ENCODE measurements around the gene SLC41A1.
"Not testable (repeated sequence)": the region's sequence is repeated elsewhere in the genome, so short reads cannot be mapped to it uniquely, and the experiment has no call there.

Gene SLC41A1

DNA sequence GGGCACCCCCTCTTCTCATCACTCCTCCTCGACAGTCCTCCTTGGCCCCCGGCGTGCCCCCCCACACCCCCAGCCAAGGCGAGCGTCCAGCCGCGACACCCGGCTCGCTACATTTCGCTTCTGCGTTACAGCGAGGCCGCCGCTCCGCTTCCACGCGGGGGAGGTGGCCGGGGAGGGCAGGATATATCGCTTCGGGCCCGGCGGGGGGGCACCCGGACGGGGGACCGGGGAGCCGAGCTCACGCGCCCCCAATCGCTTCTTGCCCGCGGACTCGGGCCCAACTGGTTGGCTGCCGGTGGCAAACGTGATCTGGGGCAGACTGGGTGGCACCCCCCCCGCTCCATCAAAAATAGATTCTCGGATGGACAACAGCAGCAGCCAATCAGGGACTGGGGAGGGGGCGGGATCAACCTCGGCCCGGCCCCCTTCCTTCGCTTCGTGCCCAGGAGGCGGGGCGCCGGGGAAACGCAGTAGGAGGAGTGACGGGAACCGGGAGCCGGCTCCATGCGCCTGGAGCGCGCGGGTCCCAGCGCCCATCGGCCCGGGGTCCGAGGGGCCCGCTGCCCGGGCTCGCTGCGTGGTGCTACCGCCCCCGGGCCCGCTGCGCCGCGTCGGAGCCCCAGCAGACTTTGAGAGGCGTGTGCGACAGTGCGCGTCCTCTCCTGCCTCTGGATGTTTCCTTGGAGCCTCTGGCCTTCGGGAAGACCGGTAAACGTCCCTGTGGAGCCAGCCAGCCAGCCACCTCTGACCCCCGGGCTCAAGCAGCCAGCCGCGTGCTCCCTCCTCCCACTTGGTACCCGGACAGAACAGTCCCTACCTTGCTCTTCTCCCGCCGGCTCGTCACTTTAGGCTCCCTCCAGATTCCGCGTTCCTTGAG is at the start of gene SLC41A1:
SLC41A1 (minus strand) TSS at position 321 of the 877 bp plus-strand sequence. CDS start 2,757 bp downstream, outside the sequence.
- DNase-seq (ENCODE audit: low spot score), result peak; percentile 91

GRCh38 chr1:205861540-205861939 is 48.5 kb upstream of the SLC41A1 start:
- DNase-seq (ENCODE audit: low spot score), result no peak

DNA sequence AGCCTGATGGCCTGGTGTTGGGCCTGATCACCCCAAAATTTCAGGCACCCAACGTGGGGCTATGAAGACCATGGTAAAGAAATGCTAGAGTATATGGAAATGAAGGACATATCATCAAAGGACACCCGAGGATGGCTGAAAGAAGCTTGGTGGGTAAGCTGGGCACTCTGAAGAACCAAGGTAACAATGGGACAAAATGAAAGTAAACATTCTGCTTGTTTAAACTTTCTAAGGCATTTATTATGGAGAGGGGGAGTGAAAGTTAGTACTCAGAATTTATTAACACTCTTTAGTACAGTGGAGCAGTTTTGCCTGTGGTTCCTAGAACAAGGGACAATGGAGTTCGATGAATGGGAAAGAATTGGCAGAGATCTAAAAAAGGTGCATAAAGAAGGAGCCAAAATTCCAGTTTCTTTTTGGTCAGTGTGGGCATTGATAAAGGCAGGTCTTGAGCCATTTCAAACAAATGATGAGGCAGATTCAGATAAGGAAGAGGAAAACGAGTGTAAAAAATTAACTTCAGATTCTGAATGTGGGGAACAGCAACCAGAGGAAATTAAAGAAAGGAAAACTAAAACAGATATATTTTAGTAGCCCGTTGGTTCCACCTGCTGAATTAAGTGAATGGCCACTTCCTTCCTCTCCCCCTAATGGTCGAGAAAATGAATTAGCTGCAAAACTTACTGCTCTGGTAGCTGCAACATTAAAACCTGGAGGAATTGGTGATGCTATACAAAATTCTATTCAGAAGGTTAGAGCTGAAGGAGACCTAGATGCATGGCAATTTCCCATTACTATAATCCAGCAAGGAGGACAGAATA is 45.4 kb upstream of the SLC41A1 start:
- no peak for DNase-seq (ENCODE audit: low spot score)

DNA sequence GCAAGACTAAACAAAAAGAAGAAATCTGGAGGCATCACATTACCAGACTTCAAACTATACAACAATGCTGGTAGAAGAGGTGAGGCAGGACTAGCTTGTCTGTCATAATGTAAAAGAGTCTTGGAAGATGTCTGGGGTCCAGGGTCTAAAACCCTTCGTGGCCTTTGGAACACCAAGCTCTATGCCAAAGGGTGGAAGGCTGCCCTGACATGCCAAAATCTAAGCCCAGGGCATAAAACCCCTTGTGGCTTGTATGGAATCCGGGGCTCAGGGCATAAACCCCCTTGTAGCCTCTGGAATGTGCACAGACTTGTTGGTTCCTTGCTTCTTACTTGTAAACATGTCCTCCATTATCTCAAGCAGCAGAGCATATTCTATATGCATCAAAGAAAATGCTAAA is 44.5 kb upstream of the SLC41A1 start:
- DNase-seq (ENCODE audit: low spot score), result not testable (repeated sequence)

- no peak for DNase-seq (ENCODE audit: low spot score)
Measured at GRCh38 chr1:205856433-205856832, 43.4 kb upstream of the SLC41A1 start.

DNA sequence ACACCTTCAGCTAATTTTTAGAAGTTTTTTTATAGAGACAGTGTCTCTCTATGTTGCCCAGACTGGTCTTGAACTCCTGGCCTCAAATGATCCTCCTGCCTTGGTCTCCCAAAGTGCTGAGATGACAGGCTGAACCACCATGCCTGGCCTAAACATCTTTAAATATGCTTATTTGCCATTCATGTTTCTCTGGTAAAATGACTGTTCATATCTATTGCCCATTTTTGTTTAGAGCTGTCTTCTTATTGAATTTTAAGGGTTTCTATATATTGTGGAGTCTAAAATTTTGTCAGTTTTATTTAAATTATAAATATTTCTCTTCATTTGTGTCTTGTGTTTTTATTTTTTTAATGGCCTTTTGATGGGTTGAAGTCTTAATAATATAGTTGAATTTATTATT is 40.0 kb upstream of the SLC41A1 start:
- DNase-seq (ENCODE audit: low spot score), result no peak

GRCh38 chr1:205851993-205852392 is 39.0 kb upstream of the SLC41A1 start:
- DNase-seq (ENCODE audit: low spot score), result no peak

- DNase-seq (ENCODE audit: low spot score), result no peak
Measured at GRCh38 chr1:205849619-205850355, 36.8 kb upstream of the SLC41A1 start, which contains the start of gene PM20D1. PM20D1 (minus strand) TSS chr1:205850132; CDS start chr1:205850072, 60 bp downstream.

DNA sequence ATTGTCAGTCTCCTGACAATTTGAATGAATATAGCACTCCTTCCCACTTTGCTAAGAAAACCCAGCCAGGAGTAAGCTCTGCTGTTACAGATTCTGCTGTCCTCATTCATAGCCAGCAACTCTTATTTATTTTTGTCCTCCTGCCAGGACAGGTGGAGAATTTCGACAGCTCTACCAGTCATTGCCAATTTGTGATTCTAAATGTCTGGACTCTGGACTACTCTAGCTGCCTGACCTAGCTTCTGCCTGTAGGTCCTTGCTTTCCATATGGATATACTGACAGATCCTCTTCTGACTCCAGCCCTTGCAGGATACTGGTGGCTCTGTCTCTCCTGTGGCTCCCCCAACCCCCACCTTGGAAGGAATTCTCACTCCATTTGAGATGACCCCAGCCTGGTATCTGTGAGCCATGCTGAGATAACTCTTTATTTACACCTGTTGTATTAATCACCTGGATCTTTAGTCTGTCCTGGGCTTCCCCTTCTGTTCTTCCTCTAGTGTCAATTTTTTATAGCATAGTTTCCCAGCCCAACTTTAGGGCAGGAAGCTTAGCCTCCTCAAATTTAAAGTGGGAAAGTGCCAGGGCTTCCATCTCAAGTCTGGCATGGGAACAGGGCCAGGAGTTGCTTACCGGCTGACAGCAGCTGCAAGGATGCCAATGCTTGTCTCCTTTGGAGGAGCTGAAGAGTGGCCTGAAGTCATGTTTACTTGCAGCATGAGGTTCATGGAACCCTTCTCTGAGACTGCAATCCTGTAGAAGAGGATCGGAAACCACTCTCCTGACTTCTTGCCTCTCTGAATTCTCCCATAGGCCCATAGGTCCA is 30.2 kb upstream of the SLC41A1 start:
- no peak for DNase-seq (ENCODE audit: low spot score)

GRCh38 chr1:205842229-205842628 is 29.2 kb upstream of the SLC41A1 start:
- no peak for DNase-seq (ENCODE audit: low spot score)

DNA sequence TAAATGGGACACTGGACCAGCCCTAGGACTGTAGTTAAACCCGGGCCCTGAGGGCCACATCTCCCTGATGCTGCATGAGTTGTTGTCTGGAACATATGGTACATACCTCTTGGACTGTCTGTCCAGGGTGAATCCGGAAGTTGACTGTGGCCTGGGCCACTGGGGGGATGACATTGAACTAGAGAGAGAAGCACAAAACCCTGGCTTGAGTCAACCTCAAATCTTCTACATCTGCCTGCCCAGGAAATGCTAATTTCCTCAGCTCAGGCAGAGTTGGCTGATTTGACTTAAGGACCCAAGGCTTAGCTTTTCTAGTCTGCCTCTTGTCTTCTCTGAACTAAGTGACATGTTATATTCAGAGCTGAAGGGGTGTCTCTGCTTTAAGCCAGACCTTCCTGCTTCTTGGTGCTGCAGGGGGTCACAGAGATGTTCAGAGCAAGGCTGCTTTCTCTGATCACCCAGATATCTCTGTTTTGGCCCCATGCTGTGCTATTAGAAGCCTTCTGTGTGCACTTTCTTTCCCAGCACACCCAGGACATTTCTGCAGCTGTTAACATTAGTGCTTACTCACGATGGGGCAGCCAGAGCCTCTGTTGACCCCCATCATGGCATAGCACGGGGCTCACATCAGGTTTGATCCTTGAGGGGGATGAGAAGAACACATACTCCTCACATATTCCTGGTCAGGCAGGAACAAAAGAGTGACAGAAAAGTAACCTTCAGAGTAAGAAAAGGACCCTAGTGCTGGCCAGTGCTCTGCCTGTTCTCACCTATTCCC is 27.3 kb upstream of the SLC41A1 start:
- no peak for DNase-seq (ENCODE audit: low spot score)

- DNase-seq (ENCODE audit: low spot score), result no peak
Measured at GRCh38 chr1:205837382-205837970, 24.5 kb upstream of the SLC41A1 start.

DNA sequence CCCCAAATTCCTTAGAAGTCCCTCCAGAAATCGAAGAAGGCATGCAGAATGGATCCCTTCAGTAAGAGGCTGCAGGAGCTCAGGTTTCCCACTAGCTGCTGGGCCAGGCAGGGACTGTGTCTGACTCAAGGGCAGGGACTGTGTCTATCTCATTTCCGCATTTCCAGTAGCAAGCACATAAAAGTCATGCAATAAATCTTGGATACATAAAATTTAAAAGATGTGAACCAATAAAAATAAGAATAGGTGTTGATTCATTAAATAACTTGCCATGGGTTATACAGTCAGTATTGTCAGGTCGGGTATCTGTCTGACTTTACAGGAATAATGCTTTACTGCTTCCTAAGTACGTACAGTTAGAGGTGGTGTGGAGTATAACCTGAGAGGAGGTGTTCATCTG is 21.8 kb upstream of the SLC41A1 start:
- DNase-seq (ENCODE audit: low spot score), result no peak

GRCh38 chr1:205832326-205832751 is 19.3 kb upstream of the SLC41A1 start:
- DNase-seq (ENCODE audit: low spot score), result no peak

DNA sequence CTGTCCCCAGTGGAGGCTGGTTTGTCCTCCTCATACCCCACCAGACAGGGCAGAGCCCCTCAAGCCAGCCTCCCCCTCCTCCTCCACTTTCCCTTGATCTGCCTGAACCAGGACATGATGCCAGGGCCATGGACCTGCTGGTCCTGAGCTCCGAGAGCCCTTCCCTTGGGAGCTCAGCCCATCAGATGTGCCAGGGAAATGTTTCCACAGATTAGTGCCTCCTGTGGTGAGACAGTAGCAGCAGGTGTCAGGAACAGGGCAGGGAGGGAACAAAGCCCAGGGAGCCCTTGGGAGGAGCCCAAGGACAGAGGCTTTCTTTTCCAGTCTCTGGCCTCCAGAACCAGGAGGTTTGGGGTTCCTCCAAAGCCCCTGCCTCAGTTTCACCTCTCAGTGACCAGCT is 14.6 kb upstream of the SLC41A1 start:
- DNase-seq (ENCODE audit: low spot score), result no peak

DNA sequence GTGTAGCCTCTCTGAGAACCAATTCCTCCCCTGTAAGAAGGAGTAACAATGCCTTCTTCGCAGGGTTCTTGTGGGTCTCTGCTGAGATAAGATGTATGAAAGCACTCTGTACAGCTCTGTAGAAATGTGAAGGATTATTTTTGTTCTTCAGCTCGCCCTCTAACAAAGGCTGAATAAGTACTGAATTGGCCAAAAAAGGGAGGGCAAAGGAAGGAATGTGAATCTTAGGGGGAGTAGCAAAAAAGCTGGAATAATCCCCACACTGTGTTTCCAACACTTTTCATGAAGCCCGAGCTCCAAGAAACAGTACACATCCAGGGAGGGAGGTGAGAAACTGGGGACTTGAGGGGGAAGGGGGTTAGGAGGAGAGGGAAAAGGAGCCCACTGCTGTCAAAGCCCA is 14.0 kb upstream of the SLC41A1 start:
- no peak for DNase-seq (ENCODE audit: low spot score)

DNA sequence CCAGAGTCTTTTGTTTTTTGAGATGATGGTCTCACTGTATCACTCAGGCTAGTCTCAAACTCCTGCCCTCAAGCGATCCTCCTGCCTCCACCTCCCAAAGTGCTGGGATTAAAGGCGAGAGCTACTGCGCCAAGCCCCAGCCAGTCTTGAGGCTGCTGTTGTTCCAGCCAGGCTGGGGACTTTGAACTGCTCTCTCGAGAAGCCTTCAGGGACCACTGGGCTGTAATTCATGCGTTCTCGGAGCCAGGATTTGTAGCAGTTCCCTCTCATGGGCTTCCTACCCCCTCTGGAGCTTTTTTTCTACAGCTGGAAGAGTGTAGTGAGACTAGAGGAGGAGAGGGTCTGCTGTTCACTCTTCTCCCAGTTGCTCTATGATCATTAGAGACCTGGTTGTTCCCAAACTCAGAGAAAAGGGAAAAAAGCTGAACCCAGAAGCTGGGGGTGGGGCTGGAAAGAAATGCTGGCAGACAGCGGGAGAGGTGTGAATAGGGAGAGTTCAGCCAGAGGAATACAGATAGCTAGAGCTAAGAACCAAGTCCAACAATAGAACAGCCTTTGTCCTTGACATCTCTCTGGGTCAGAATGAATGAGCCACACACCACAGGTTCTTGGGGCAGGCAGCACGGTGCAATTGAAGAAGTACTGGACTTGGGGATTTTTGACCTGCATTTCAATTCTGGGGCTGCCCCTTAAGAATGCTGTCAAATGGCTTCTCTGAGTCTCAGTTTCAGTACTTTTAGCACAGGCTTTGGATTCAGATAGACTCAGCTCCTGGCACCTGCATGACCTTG is 13.2 kb upstream of the SLC41A1 start:
- DNase-seq (ENCODE audit: low spot score), result no peak

DNA sequence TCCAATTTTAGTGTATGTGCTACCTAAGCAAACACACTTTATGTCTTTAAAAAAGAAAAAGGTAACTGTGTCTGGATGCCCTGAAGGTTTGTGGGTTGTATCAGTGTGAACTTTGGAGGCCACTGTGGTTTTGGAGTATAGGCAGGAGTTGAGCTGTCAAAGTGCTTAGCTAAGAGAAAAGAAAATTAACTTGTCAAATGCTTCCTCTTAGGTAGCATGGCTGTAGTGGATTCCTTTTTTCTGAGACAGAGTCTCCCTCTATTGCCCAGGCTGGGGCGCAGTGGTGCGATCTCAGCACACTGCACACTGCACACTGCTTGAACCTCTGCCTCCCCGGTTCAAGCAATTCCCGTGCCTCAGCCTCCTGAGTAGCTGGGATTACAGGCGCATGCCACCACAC is 11.2 kb upstream of the SLC41A1 start:
- no peak for DNase-seq (ENCODE audit: low spot score)

DNA sequence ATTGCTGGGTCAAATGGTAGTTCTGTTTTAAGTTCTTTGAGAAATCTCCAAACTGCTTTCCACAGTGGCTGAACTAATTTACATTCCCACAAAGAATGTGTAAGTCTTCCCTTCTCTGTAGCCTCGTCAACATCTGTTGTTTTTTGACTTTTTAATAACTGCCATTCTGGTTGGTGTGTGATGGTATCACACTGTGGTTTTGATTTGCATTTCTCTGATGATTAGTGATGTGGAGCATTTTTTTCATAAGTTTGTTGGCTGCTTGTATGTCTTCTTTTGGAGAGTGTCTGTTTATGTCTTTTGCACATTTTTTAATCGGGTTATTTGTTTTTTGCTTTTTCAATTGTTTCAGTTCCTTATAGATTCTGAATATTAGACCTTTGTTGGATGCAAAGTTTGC is 10.3 kb upstream of the SLC41A1 start:
- DNase-seq (ENCODE audit: low spot score), result not testable (repeated sequence)

Data from HuH-7.5 (cell line).